GM13976 (cell line): ENCODE measurements around the gene LENG1.
A peak's percentile ranks its signal among the peaks of the same experiment; 100 is the strongest.
"Not testable (repeated sequence)": the region's sequence is repeated elsewhere in the genome, so short reads cannot be mapped to it uniquely, and the experiment has no call there.

Experiments
- DNase-seq: peaks from one replicate; pipeline ENCODE4 v3.0.0; 2012; ENCODE audit warnings: low spot score
- in situ Hi-C: fragments of 300-500 bp; cut with MboI; formaldehyde crosslinking; loops from one replicate; pipeline ENCODE4 v1.12.0; 2022; ENCODE audit warnings: low sequenced_read_pairs, mixed read lengths, inconsistent platforms; ENCODE audit not compliant: unreplicated experiment
- TF ChIP-seq, protein P1 (sequence below): IDR thresholded peaks from 2 replicates; pipeline ENCODE4 v1.5.1; 2012; ENCODE audit warnings: borderline replicate concordance, mild to moderate bottlenecking; ENCODE audit not compliant: insufficient read depth; ENCODE audit errors: extremely low read depth, missing control alignments, control extremely low read depth

Gene LENG1

DNA sequence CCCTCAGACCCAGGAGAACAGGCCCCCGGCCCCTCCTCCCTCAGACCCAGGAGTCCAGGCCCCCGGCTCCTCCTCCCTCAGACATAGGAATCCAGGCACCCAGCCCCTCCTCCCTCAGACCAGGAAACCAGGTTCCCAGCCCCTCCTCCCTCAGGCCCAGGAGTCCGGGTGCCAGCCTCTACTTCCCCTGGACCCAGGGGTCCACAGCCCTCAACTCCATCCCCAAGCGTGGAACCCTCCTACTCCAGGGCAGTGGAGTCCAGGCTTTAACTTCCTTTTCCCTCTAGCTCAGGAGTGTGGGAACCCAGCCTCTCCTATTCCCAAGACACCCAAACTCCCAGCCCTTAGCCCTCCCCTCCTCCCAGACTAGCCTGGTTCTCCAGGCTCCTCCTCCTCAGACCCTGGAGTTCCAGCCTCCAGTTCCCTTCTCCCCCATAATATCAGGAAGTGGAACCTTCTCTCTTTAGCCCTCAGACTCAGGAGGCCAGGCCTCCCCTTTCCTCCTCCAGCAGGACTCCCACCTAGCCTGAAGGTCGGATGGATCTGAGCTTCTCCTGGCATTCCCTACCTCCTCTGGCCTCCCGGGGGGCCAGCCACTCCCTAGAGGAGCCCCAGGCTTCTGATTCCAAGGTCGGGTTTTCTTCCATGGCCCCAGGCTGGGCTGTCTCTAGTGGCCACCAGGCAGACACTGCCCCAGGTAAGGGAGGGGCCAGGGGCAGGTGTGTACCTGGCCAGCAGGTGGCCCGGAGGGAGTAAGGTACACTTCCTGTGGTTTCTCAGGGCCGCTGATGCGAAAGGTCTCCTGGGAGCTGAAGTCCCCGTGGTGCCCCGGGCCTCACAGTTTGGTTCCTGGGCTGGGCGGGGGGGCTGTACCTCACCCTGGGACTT lies 13.2 kb upstream of the LENG1 start, which contains the start of gene TMC4:
Gene TMC4, minus strand, starts transcription at position 690 of the 888 bp plus-strand sequence. Its CDS starts 43 bp downstream, at position 647.
- DNase-seq, result no peak
- in situ Hi-C loops, result no loop called here
- TF ChIP-seq, protein P1, sequence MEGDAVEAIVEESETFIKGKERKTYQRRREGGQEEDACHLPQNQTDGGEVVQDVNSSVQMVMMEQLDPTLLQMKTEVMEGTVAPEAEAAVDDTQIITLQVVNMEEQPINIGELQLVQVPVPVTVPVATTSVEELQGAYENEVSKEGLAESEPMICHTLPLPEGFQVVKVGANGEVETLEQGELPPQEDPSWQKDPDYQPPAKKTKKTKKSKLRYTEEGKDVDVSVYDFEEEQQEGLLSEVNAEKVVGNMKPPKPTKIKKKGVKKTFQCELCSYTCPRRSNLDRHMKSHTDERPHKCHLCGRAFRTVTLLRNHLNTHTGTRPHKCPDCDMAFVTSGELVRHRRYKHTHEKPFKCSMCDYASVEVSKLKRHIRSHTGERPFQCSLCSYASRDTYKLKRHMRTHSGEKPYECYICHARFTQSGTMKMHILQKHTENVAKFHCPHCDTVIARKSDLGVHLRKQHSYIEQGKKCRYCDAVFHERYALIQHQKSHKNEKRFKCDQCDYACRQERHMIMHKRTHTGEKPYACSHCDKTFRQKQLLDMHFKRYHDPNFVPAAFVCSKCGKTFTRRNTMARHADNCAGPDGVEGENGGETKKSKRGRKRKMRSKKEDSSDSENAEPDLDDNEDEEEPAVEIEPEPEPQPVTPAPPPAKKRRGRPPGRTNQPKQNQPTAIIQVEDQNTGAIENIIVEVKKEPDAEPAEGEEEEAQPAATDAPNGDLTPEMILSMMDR, result no peak

DNA sequence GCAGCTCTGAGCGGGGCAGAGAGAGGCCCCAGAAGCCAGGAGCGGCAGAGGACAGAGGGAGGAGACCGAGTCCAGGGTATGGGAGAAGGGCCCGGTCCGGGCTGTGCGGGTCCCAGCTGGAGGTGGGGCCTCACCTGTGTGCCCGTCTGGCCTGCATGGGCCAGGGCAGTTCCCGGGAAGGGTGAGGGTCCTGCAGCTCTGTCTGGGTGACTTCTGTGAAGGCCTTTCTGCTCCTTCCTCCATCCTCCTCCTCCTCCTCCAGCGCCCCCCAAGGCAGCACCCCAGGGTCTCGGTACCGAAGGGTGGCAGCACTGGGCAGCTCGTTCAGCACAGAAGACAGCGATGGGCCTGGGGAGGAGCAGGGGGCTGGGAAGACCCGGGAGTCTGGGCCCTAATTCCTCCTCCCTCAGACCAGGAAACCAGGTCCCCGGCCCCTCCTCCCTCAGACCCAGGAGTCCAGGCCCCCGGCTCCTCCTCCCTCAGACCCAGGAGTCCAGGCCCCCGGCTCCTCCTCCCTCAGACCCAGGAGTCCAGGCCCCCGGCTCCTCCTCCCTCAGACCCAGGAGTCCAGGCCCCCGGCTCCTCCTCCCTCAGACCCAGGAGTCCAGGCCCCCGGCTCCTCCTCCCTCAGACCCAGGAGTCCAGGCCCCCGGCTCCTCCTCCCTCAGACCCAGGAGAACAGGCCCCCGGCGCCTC lies 12.4 kb upstream of the LENG1 start:
- in situ Hi-C loops, DNase-seq: not testable (repeated sequence)

DNA sequence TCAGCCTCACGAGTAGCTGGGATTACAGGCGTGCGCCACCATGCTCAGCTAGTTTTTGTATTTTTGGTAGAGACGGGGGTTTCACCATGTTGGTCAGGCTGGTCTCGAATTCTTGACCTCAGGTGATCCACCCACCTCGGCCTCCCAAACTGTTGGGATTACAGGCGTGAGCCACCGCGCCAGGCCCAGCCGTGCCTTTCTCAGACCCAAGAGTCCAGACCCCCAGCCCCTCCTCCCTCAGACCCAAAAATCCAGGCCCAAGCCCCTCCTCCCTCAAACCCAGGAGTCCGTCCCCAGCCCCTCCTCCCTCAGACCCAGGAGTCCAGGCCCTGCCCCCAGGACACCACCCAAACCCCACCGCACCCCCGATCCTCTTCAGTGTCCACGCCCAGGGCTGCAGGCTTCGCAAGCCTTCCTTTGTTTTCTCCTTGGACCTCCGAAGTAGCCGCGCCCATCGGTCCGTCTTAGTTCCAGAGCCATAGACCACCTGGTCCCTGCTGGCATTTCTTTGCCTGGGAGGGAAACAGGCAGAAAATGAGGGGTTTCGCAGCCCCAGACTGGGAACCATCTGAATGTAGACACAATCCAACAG lies 9.7 kb upstream of the LENG1 start:
- in situ Hi-C loops, result loop anchor here (10.0 kb wide), 1 partner anchor 66 kb away; no protein-coding TSS in a partner anchor
- TF ChIP-seq, protein P1, result no peak
- no peak for DNase-seq

DNA sequence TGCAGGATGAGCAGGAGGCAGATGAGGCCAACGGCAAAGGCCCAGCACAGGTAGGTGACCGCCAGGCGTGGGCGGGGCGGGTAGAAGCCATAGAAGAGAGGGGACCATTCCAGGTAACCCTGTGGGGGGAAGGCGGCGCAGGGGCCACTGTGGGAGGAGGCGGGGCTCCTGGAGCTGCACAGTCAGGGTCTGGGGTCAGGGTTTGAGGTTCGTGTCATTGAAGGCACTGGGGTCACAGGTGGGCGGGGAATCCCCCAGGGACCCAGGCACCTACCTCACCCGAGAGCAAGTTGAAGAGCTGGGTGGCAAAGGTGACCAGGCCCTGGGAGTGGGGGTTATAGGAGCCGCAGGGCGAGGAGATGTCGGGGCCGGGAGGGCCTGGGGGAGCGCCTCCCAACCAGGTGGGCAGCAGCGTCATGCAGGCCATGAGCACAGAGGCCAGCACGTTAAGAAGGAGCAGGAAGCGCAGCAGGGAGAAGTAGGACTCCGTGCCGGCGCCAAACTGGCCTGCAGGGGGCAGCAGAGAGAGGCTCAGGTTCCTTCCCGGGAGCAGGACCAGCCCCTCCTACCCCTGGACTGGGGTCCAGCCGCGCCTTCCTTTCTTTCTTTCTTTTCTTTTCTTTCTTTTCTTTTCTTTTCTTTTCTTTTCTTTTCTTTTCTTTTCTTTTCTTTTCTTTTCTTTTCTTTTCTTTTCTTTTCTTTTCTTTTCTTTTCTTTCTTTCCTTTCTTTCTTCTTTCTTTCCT lies 8.8 kb upstream of the LENG1 start:
- in situ Hi-C loops, result loop anchor here (10.0 kb wide), 1 partner anchor 66 kb away; no protein-coding TSS in a partner anchor
- DNase-seq, result peak; percentile 93
- TF ChIP-seq, protein P1, result peak; percentile 90

DNA sequence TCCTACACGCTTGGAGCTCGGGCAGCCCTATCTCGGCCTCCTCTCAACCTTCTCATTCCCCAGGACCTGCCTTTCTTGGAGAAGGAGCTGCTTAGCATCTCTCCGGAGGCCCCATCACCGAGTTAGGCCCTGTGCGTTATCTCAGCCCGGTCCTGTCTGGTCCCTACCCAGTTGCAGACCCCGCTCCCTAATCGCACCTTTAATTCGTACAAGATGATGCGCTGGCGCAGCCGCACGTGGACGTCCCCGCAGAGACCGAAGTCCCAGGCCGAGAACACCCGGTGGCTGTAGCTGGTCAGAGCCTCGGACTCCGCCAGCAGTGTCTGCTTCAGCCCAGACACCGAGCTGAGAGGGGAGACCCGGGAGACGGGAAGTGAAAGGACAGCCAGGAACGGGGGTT lies 5.7 kb upstream of the LENG1 start:
- in situ Hi-C loops, result loop anchor here (10.0 kb wide), 1 partner anchor 70 kb away; no protein-coding TSS in a partner anchor
- TF ChIP-seq, protein P1, result no peak
- no peak for DNase-seq

DNA sequence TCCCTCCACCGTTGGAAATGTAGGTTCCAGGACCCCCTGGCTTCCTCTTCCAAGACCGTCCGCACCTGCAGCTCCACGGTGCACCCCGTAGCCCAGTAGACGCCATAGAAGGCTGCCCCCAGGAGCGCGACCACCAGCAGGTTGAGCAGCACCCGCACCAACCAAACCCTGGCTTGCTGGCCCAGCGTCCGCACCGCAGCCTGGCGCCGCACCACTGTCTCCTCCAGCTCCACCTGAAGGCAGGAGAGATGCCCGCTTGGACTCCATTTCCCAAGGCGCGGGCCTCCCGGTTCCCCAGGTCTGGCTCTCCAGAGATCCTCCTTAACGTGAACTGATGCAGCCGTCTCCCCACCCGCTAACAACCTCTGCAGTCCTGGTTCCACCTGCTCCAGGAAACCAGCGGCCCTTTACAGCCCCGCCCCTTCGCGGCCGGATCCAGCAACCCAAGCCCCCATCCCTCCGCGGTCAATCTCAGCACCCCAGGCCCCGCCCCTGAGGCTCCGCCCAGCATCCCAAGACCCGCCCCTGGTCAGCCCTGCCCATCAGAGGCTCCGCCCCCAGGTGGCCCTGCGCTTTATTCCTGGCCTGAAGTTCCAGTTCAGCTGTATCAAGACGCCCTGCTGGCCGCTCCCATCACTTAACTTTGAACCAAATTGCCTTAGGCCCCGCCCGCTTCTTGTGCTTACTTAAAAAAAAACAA lies 5.0 kb upstream of the LENG1 start:
- DNase-seq, result peak; percentile 74
- TF ChIP-seq, protein P1, result no peak
- in situ Hi-C loops, result loop anchor here (10.0 kb wide), 1 partner anchor 70 kb away; no protein-coding TSS in a partner anchor
